A673 (cell line): ENCODE results near the gene AHSG.

ENCODE experiments used
- EZH2 ChIP-seq: fragments of 200-600 bp; sonication (generic); IDR thresholded peaks from 2 replicates; pipeline ENCODE4 v1.6.1; 2017; ENCODE audit warnings: borderline replicate concordance, low read depth, mild to moderate bottlenecking, mixed read lengths, antibody characterized with exemption, low read length; ENCODE audit not compliant: poor library complexity, severe bottlenecking
- TF ChIP-seq, protein P1 (sequence below): fragments of 300-800, 200-600 bp; sonication (generic); conservative IDR thresholded peaks from 2 replicates; pipeline ENCODE4 v1.5.1; 2017; ENCODE audit warnings: low read depth, mild to moderate bottlenecking, antibody characterized with exemption, low read length, moderate library complexity, mixed read lengths

DNA sequence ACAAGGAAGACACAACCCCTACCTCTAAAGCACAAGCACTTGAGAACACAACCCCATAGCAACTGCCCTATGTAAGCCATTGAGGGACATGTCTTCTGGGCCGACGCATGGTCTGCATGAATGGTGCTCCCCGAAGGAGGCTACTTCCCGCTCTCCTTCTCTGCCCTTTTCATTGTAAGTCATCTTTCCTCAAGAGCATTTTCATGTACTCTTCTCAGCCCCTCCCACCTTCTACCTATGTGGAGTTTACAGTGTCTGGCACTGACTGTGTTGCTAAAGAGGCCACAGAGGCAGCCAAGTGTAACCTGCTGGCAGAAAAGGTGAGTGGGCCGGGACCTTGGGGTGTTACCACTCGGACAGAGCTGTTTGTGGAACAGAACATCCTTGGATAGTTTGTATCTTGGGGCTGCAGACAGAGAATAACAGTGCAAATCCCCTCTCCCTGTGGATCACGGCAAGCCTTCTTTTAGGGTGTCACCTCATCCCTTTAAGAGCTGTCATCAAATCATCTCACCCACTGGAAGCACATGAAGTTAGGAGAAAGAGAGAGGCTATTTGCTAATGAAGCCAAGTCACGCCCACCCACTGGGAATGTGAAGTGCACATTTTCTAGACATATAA is 5.6 kb downstream of the AHSG start:
- TF ChIP-seq, protein P1, sequence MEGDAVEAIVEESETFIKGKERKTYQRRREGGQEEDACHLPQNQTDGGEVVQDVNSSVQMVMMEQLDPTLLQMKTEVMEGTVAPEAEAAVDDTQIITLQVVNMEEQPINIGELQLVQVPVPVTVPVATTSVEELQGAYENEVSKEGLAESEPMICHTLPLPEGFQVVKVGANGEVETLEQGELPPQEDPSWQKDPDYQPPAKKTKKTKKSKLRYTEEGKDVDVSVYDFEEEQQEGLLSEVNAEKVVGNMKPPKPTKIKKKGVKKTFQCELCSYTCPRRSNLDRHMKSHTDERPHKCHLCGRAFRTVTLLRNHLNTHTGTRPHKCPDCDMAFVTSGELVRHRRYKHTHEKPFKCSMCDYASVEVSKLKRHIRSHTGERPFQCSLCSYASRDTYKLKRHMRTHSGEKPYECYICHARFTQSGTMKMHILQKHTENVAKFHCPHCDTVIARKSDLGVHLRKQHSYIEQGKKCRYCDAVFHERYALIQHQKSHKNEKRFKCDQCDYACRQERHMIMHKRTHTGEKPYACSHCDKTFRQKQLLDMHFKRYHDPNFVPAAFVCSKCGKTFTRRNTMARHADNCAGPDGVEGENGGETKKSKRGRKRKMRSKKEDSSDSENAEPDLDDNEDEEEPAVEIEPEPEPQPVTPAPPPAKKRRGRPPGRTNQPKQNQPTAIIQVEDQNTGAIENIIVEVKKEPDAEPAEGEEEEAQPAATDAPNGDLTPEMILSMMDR: no peak
- no peak for TF ChIP-seq EZH2
